Activated CD4-positive, alpha-beta T cell treated with anti-CD3 and anti-CD28 coated beads for 48 hours (primary cell): ENCODE data around the gene PSMA3.

Experiments used
- DNase-seq: peaks from one replicate; pipeline ENCODE4 v3.0.0-alpha.2; 2020

Gene PSMA3

GRCh38 chr14:58272588-58273372 lies 28.1 kb downstream of the PSMA3 start:
- DNase-seq: no peak

GRCh38 chr14:58274881-58275280 lies 30.2 kb downstream of the PSMA3 start:
- DNase-seq: no peak

GRCh38 chr14:58275527-58276190 lies 31.0 kb downstream of the PSMA3 start:
- DNase-seq: no peak

- no peak for DNase-seq
Observed at GRCh38 chr14:58276208-58276607, 31.6 kb downstream of the PSMA3 start.

- no peak for DNase-seq
Observed at GRCh38 chr14:58278177-58278576, 33.5 kb downstream of the PSMA3 start.

GRCh38 chr14:58280954-58281787 lies 36.5 kb downstream of the PSMA3 start:
- peak; percentile 40 for DNase-seq

- DNase-seq: no peak
Observed at GRCh38 chr14:58281969-58282368, 37.3 kb downstream of the PSMA3 start.

GRCh38 chr14:58282925-58283593 lies 38.4 kb downstream of the PSMA3 start:
- DNase-seq: no peak

- DNase-seq: no peak
Observed at GRCh38 chr14:58283730-58284129, 39.1 kb downstream of the PSMA3 start.

GRCh38 chr14:58285132-58285531 lies 40.5 kb downstream of the PSMA3 start:
- no peak for DNase-seq

GRCh38 chr14:58287607-58288042 lies 43.0 kb downstream of the PSMA3 start:
- DNase-seq: no peak

- no peak for DNase-seq
Observed at GRCh38 chr14:58288106-58288792, 43.6 kb downstream of the PSMA3 start.

GRCh38 chr14:58291646-58292045 lies 47.0 kb downstream of the PSMA3 start:
- no peak for DNase-seq

- no peak for DNase-seq
Observed at GRCh38 chr14:58292187-58292586, 47.5 kb downstream of the PSMA3 start.

GRCh38 chr14:58294201-58294600 lies 49.6 kb downstream of the PSMA3 start:
- no peak for DNase-seq

GRCh38 chr14:58296726-58297125 lies 52.1 kb downstream of the PSMA3 start:
- DNase-seq: no peak

GRCh38 chr14:58297412-58297761 lies 52.7 kb downstream of the PSMA3 start:
- no peak for DNase-seq

GRCh38 chr14:58297762-58298476 lies 53.3 kb downstream of the PSMA3 start:
- DNase-seq: peak; percentile 98

- DNase-seq: peak; percentile 85
Observed at GRCh38 chr14:58298477-58299400, 54.1 kb downstream of the PSMA3 start, which contains the start of gene ARID4A. ARID4A (plus strand) TSS chr14:58298555; CDS start chr14:58299855, 1,300 bp downstream.
